ENCODE measurements around the gene TMPRSS2.

Gene TMPRSS2

GRCh38 chr21:41487082-41487481 lies 20.9 kb downstream of the TMPRSS2 start:
- DNase-seq: no peak
- in situ Hi-C loops (cut with MboI; ENCODE audit: low pct_unique_long_range_greater_than_20kb, low sequenced_read_pairs): no loop called here

- in situ Hi-C loops (cut with MboI; ENCODE audit: low pct_unique_long_range_greater_than_20kb, low sequenced_read_pairs): no loop called here
- DNase-seq: no peak
Observed at GRCh38 chr21:41483973-41484372, 24.0 kb downstream of the TMPRSS2 start.

- in situ Hi-C loops (cut with MboI; ENCODE audit: low pct_unique_long_range_greater_than_20kb, low sequenced_read_pairs): no loop called here
Observed at GRCh38 chr21:41483415-41483814, 24.5 kb downstream of the TMPRSS2 start.

GRCh38 chr21:41482980-41483379 lies 25.0 kb downstream of the TMPRSS2 start:
- DNase-seq: no peak
- in situ Hi-C loops (cut with MboI; ENCODE audit: low pct_unique_long_range_greater_than_20kb, low sequenced_read_pairs): no loop called here

More at GRCh38 chr21:41483415-41483814, 24.5 kb downstream of the TMPRSS2 start:
- DNase-seq: no peak

- DNase-seq: no peak
- in situ Hi-C loops (cut with MboI; ENCODE audit: low pct_unique_long_range_greater_than_20kb, low sequenced_read_pairs): no loop called here
Observed at GRCh38 chr21:41482301-41482700, 25.7 kb downstream of the TMPRSS2 start.

- no peak for DNase-seq
- in situ Hi-C loops (cut with MboI; ENCODE audit: low pct_unique_long_range_greater_than_20kb, low sequenced_read_pairs): no loop called here
Observed at GRCh38 chr21:41481191-41481590, 26.8 kb downstream of the TMPRSS2 start.

- no peak for DNase-seq
- in situ Hi-C loops (cut with MboI; ENCODE audit: low pct_unique_long_range_greater_than_20kb, low sequenced_read_pairs): no loop called here
Observed at GRCh38 chr21:41480086-41480690, 27.8 kb downstream of the TMPRSS2 start.

- in situ Hi-C loops (cut with MboI; ENCODE audit: low pct_unique_long_range_greater_than_20kb, low sequenced_read_pairs): no loop called here
- no peak for DNase-seq
Observed at GRCh38 chr21:41479686-41480085, 28.3 kb downstream of the TMPRSS2 start.

GRCh38 chr21:41478319-41479177 lies 29.4 kb downstream of the TMPRSS2 start:
- in situ Hi-C loops (cut with MboI; ENCODE audit: low pct_unique_long_range_greater_than_20kb, low sequenced_read_pairs): no loop called here

GRCh38 chr21:41477641-41478318 lies 30.2 kb downstream of the TMPRSS2 start:
- in situ Hi-C loops (cut with MboI; ENCODE audit: low pct_unique_long_range_greater_than_20kb, low sequenced_read_pairs): no loop called here
- DNase-seq: no peak

More at GRCh38 chr21:41478319-41479177, 29.4 kb downstream of the TMPRSS2 start:
- DNase-seq: no peak

GRCh38 chr21:41475714-41476420 lies 32.1 kb downstream of the TMPRSS2 start:
- DNase-seq: no peak
- in situ Hi-C loops (cut with MboI; ENCODE audit: low pct_unique_long_range_greater_than_20kb, low sequenced_read_pairs): no loop called here

GRCh38 chr21:41472753-41473548 lies 35.0 kb downstream of the TMPRSS2 start:
- in situ Hi-C loops (cut with MboI; ENCODE audit: low pct_unique_long_range_greater_than_20kb, low sequenced_read_pairs): no loop called here
- DNase-seq: no peak

GRCh38 chr21:41470054-41470453 lies 37.9 kb downstream of the TMPRSS2 start:
- no peak for DNase-seq
- in situ Hi-C loops (cut with MboI; ENCODE audit: low pct_unique_long_range_greater_than_20kb, low sequenced_read_pairs): no loop called here

- DNase-seq: no peak
- in situ Hi-C loops (cut with MboI; ENCODE audit: low pct_unique_long_range_greater_than_20kb, low sequenced_read_pairs): no loop called here
Observed at GRCh38 chr21:41466024-41466820, 41.7 kb downstream of the TMPRSS2 start.

GRCh38 chr21:41465176-41465781 lies 42.7 kb downstream of the TMPRSS2 start:
- no peak for DNase-seq
- in situ Hi-C loops (cut with MboI; ENCODE audit: low pct_unique_long_range_greater_than_20kb, low sequenced_read_pairs): no loop called here

GRCh38 chr21:41460578-41461527 lies 47.1 kb downstream of the TMPRSS2 start:
- in situ Hi-C loops (cut with MboI; ENCODE audit: low pct_unique_long_range_greater_than_20kb, low sequenced_read_pairs): no loop called here

More at GRCh38 chr21:41460578-41461527, 47.1 kb downstream of the TMPRSS2 start:
- peak; percentile 67 for DNase-seq
